Lower lobe of right lung (tissue), 2 donors: ENCODE measurements around the gene WDR45. TPM values are rescaled to one million over a fixed set of nuclear protein-coding genes. Genes with fewer than 3 reads are reported as not detected.

ENCODE experiments used
- ATAC-seq, 2 donors: fragments of 200-7000 bp; cut with Tn5 transposase; one replicate each; pipeline ENCODE4 v1.9.1; 2020 to 2022; ENCODE audit warnings: mild to moderate bottlenecking in 2 of 2, moderate library complexity in 2 of 2
- DNase-seq: peaks from one replicate; pipeline ENCODE4 v3.0.0-alpha.2; 2020
- H3K27ac ChIP-seq: fragments of 200-600 bp; one replicate; pipeline ENCODE4 v1.8.0; 2022
- H3K27me3 ChIP-seq: fragments of 200-600 bp; one replicate; pipeline ENCODE4 v1.8.0; 2022; ENCODE audit warnings: low read depth
- H3K36me3 ChIP-seq: fragments of 200-600 bp; one replicate; pipeline ENCODE4 v1.8.0; 2022; ENCODE audit warnings: mild to moderate bottlenecking
- H3K4me1 ChIP-seq: fragments of 200-600 bp; one replicate; pipeline ENCODE4 v1.8.0; 2022
- H3K4me3 ChIP-seq: fragments of 200-600 bp; one replicate; pipeline ENCODE4 v1.8.0; 2022; ENCODE audit warnings: mild to moderate bottlenecking
- H3K9me3 ChIP-seq: fragments of 200-600 bp; one replicate; pipeline ENCODE4 v1.8.0; 2022
- CTCF ChIP-seq: fragments of 200-600 bp; IDR thresholded peaks from one replicate; pipeline ENCODE4 v1.8.0; 2022; ENCODE audit warnings: antibody characterized with exemption, mild to moderate bottlenecking
- intact Hi-C: fragments of 100-400 bp; cut with DNase I; formaldehyde crosslinking; loops from one replicate; pipeline ENCODE4 v1.11.0; 2022
- total RNA-seq: library from RNA; stranded (reverse); fragmentation: NEBNext Ultra II Directional; extraction: Animal tissue kit (Norgen Biotek cat#: 25700); gene quantifications from one replicate; pipeline ENCODE4 v1.2.1, GENCODE V29; 2021
- donor health status: DM: no; HTN: yes; CAD: no; lungs with severe emphysema.

WDR45 gene
- total RNA-seq, 1 donor from 2014 or later = 54.8 TPM

- no peaks in the 10 kb centered on the region for H3K27me3 ChIP-seq
- DNase-seq (no peak), ATAC-seq (peak in 1 of 2 donors; percentile 27)
- no peak for TF ChIP-seq CTCF
- no peak overlapping the region for H3K27ac ChIP-seq
- intact Hi-C loops = no loop called here
- peaks cover 50% of the 10 kb centered on the region for H3K36me3 ChIP-seq
- H3K9me3 ChIP-seq = no peaks in the 10 kb centered on the region
- H3K4me1 ChIP-seq = no peaks in the 10 kb centered on the region
- no peak overlapping the region for H3K4me3 ChIP-seq
Measured at GRCh38 chrX:49030283-49030682, 49.4 kb downstream of the WDR45 start.

- H3K27ac ChIP-seq = no peak overlapping the region
- no peaks in the 10 kb centered on the region for H3K27me3 ChIP-seq
- peak; percentile 24 to 30 for ATAC-seq
- H3K36me3 ChIP-seq = peaks cover 50% of the 10 kb centered on the region
- no peak for DNase-seq
- no peak overlapping the region for H3K4me3 ChIP-seq
- H3K9me3 ChIP-seq = no peaks in the 10 kb centered on the region
- no peak for TF ChIP-seq CTCF
- intact Hi-C loops = no loop called here
- no peaks in the 10 kb centered on the region for H3K4me1 ChIP-seq
Measured at GRCh38 chrX:49029876-49030275, 49.8 kb downstream of the WDR45 start.

Other genes with a start within 250 kb of the WDR45 start
- gene PCSK1N, start 244.3 kb downstream of the WDR45 start, total RNA-seq = 3.0 TPM
- 37.7 TPM for gene TIMM17B, start 182.1 kb downstream of the WDR45 start, total RNA-seq
- gene PQBP1, start 182.0 kb downstream of the WDR45 start, total RNA-seq = 55.0 TPM
- gene SLC35A2, start 168.2 kb downstream of the WDR45 start, total RNA-seq = 21.3 TPM
- 20.6 TPM for gene PIM2, start 160.9 kb downstream of the WDR45 start, total RNA-seq
- gene OTUD5, start 122.3 kb downstream of the WDR45 start, total RNA-seq = 45.8 TPM
- gene KCND1, start 108.0 kb downstream of the WDR45 start, total RNA-seq = 1.8 TPM
- 54.2 TPM for gene GRIPAP1, start 77.6 kb downstream of the WDR45 start, total RNA-seq
- 51.4 TPM for gene TFE3, start 36.5 kb downstream of the WDR45 start, total RNA-seq
- 9.5 TPM for gene CCDC120, start 20.9 kb downstream of the WDR45 start, total RNA-seq
- 17.4 TPM for gene PRAF2, start 5.9 kb downstream of the WDR45 start, total RNA-seq
- 19.1 TPM for gene GPKOW, start 43.8 kb upstream of the WDR45 start, total RNA-seq
- gene MAGIX, start 82.9 kb upstream of the WDR45 start, total RNA-seq = 6.7 TPM
- gene PLP2, start 92.0 kb upstream of the WDR45 start, total RNA-seq = 91.8 TPM
- 13.1 TPM for gene PRICKLE3, start 106.5 kb upstream of the WDR45 start, total RNA-seq
- 4.2 TPM for gene SYP, start 120.3 kb upstream of the WDR45 start, total RNA-seq
- 1.4 TPM for gene CACNA1F, start 153.5 kb upstream of the WDR45 start, total RNA-seq
- gene CCDC22, start 155.6 kb upstream of the WDR45 start, total RNA-seq = 19.8 TPM
- gene FOXP3, start 184.8 kb upstream of the WDR45 start, total RNA-seq = not detected
- 5.5 TPM for gene PPP1R3F, start 189.9 kb upstream of the WDR45 start, total RNA-seq
- gene GAGE10, start 223.8 kb upstream of the WDR45 start, total RNA-seq = not detected
- gene GAGE12J, start 242.2 kb upstream of the WDR45 start, total RNA-seq = not detected